HCT116 (cell line): ENCODE results near the gene NOXA1.

Experiments used
- CTCF ChIP-seq, 3 experiments: fragments of 200-600 bp in 1 of 3; sonication (generic) in 1 of 3; IDR thresholded peaks in 2 of 3; conservative IDR thresholded peaks in 1 of 3; 2 replicates each; pipeline ENCODE4 v1.5.1; 2012 to 2017; ENCODE audit warnings: low read depth in 2 of 3, low read length in 2 of 3, antibody characterized with exemption in 1 of 3, borderline replicate concordance in 1 of 3, control low read depth in 1 of 3, mild to moderate bottlenecking in 1 of 3, mixed read lengths in 1 of 3, mixed run types in 1 of 3, moderate library complexity in 1 of 3; ENCODE audit not compliant: insufficient read depth in 1 of 3
- MAX ChIP-seq: IDR thresholded peaks from 2 replicates; pipeline ENCODE4 v1.6.1; 2012
- POLR2A ChIP-seq: IDR thresholded peaks from 2 replicates; pipeline ENCODE4 v1.7.0; 2011; ENCODE audit warnings: borderline replicate concordance; ENCODE audit not compliant: insufficient read depth, insufficient read length; ENCODE audit errors: extremely low read depth

DNA sequence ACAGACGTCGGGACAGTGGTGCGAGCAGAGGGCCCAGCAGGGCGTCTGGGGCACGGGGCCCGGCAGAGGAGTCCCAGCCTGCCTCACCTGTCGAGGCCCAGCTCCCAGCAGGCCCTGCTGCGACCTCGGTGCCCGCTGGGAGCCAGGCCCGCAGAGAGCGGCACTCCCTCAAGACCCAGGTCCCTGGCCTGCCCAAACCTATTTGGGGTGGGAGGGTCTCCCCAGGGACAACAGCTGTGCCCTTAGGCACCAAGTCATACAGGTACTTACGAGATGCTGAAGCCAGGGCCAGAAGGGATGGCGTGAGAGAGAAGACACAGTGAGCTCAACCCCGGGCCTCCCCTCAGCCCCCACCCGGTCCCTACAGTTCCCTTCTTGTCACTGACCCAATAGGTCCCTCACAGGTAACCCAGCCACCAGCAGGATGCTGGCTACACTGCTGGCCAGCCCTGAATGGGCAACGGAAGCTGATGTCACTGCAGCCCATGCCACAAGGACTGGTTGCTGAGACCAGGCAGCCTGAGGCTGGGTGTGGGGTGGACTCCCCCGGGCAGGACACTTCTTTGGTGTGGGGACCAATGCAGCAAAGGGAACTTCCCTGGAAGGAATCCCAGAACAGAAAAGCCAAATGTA is 32.3 kb downstream of the NOXA1 start:
- TF ChIP-seq MAX: no peak
- TF ChIP-seq POLR2A: no peak
- no peak for TF ChIP-seq CTCF (IDR thresholded peaks at IDR 0.05 in 2 of 3, conservative IDR thresholded peaks at IDR 0.05 in 1 of 3; ENCODE audit: borderline replicate concordance in 1 of 3, insufficient read depth in 1 of 3, low read depth in 2 of 3, low read length in 2 of 3)
